A549 treated with CpdA at 1 μM for 4 hours (cell line): ENCODE measurements around the gene LRRC46. TPM values are rescaled to one million over a fixed set of nuclear protein-coding genes. Genes with fewer than 3 reads are reported as not detected.

ENCODE experiments used
- total RNA-seq: library from RNA; stranded (reverse); fragments of 200-300 nt; extraction: Qiagen RNA extraction; gene quantifications from 5 replicates; pipeline ENCODE4 v1.2.3, GENCODE V29; 2022; ENCODE audit warnings: low read depth

The LRRC46 gene
- 2.7 to 4.1 TPM (median 3.6 TPM) in 5 replicates for total RNA-seq

GRCh38 chr17:47831003-47831933 is at the start of gene LRRC46, which contains the start of gene MRPL10:
LRRC46 (plus strand) TSS chr17:47831670; CDS start chr17:47831990, 320 bp downstream.
MRPL10 (minus strand) TSS chr17:47831541; CDS start chr17:47831511, 30 bp downstream.

GRCh38 chr17:47821424-47822391 is 9.8 kb upstream of the LRRC46 start, which contains the start of gene OSBPL7:
OSBPL7 (minus strand) TSS chr17:47821794; CDS start chr17:47820278, 1,516 bp downstream.

GRCh38 chr17:47840742-47841487 is 9.4 kb downstream of the LRRC46 start, which contains the start of gene SCRN2:
SCRN2 (minus strand) TSS chr17:47841273; CDS start chr17:47840843, 430 bp downstream.

GRCh38 chr17:47850692-47851573 is 19.5 kb downstream of the LRRC46 start, which contains the start of gene SP6:
SP6 (minus strand) TSS chr17:47851163; CDS start chr17:47848429, 2,734 bp downstream.

Other genes with a start within 250 kb of the LRRC46 start
- 304 to 452 TPM (median 331 TPM) in 5 replicates for gene KPNB1, start 181.8 kb upstream of the LRRC46 start, total RNA-seq
- gene TBKBP1, start 137.5 kb upstream of the LRRC46 start, total RNA-seq, result 3.8 to 6.6 TPM (median 5.6 TPM) in 5 replicates
- 0.05 to 0.07 TPM (median 0.07 TPM) in 4 of 5 replicates, not detected in the other for gene TBX21, start 98.4 kb upstream of the LRRC46 start, total RNA-seq
- 7.2 to 9.4 TPM (median 8.9 TPM) in 5 replicates for gene OSBPL7, start 9.9 kb upstream of the LRRC46 start, total RNA-seq
- 87.6 to 113 TPM (median 96.3 TPM) in 5 replicates for gene MRPL10, start 129 bp upstream of the LRRC46 start, total RNA-seq
- 30.1 to 39.1 TPM (median 34.5 TPM) in 5 replicates for gene SCRN2, start 9.6 kb downstream of the LRRC46 start, total RNA-seq
- 2.6 to 3.0 TPM (median 2.8 TPM) in 5 replicates for gene SP6, start 19.5 kb downstream of the LRRC46 start, total RNA-seq
- 15.8 to 17.2 TPM (median 16.7 TPM) in 5 replicates for gene SP2, start 64.6 kb downstream of the LRRC46 start, total RNA-seq
- 20.8 to 23.3 TPM (median 21.6 TPM) in 5 replicates for gene PNPO, start 109.9 kb downstream of the LRRC46 start, total RNA-seq
- 0.08 to 0.20 TPM (median 0.15 TPM) in 4 of 5 replicates, not detected in the other for gene PRR15L, start 126.2 kb downstream of the LRRC46 start, total RNA-seq
- 104 to 121 TPM (median 107 TPM) in 5 replicates for gene CDK5RAP3, start 139.4 kb downstream of the LRRC46 start, total RNA-seq
- 14.9 to 18.9 TPM (median 17.5 TPM) in 5 replicates for gene COPZ2, start 206.1 kb downstream of the LRRC46 start, total RNA-seq
- 103 to 115 TPM (median 110 TPM) in 5 replicates for gene NFE2L1, start 216.7 kb downstream of the LRRC46 start, total RNA-seq